Stimulated activated CD4-positive, alpha-beta T cell treated with anti-CD3 and anti-CD28 coated beads, Interleukin-15, amount 100 ng/mL, for 24 hours (primary cell): ENCODE measurements around the gene TMPRSS2.
A peak's percentile ranks its signal among the peaks of the same experiment; 100 is the strongest.
"Not testable (repeated sequence)": the region's sequence is repeated elsewhere in the genome, so short reads cannot be mapped to it uniquely, and the experiment has no call there.

Source experiments
- DNase-seq: peaks from one replicate; pipeline ENCODE4 v3.0.0-alpha.2; 2020

Gene TMPRSS2

DNA sequence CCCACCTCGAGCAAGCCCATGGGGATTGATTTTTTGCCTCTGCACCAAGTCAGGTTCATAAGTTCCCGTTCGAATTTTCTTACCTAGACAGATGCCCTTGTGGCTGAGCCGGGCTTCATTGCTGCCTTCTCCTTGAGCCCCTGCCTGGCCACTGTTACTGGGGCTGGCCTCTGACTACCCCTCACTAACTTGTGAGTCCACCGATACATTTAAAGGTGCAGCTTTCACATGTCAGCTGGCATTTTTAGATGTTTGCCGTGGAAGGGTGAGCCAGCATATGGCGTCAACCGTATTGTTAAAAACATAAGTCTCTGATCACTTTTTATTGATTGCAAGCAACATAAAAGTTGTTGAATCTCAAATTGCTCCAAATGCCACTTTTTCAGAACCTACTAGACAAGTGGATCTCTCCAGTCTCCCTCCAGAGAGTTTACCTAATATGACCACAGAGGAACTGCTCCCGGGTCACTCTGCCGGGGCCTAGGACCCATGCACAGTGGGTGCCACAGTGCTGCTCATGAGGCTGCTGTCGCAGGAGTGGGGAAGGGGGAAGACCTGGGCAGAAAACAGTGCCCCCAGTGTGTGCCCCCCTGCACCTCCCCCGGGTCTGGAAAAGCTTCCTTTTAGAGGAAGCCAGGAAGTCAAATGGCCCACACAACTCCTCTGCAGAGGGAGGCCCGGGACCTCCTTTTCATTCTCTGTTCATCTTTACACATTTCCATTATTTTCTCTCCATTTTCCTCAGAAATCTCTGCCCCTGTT lies 63.1 kb downstream of the TMPRSS2 start:
- DNase-seq = no peak

- DNase-seq = no peak
These were observed 64.4 kb downstream of the TMPRSS2 start for GRCh38 chr21:41443562-41443961.

GRCh38 chr21:41442481-41443186 lies 65.3 kb downstream of the TMPRSS2 start:
- DNase-seq = no peak

GRCh38 chr21:41441546-41441945 lies 66.4 kb downstream of the TMPRSS2 start:
- no peak for DNase-seq

- DNase-seq = no peak
These were observed 68.7 kb downstream of the TMPRSS2 start for GRCh38 chr21:41439248-41439647.

DNA sequence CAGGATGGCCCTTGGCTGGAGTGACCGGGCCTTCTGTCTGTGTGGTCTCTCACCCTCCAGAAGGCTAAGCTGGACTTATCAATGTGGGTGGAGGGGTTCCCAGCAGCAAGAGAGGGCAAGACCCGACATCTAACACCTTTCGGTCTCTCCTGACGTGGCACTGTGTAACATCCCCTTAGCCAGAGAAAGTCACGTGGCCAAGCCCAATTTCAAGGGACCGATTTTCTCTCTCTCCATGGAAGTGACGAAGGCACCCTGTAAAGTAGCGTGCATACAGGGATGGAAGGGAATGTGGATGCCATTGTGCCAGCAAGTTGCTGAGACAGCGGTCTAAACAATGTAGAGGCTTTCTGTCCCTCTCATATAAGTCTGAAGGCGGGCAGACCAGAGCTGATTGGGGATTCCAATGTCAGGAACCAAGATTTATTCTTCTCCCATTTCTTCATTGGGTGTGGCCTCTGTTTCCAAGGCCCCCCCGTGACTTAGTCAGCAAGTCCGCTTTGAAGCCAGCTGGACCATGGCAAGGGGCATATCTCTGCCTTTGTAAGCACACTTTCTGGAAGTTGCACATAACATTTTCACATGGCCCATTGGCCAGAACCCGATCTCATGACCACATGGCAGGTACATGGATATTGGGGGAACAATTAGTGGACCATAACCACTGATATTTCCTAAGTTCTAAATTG lies 69.4 kb downstream of the TMPRSS2 start:
- no peak for DNase-seq

GRCh38 chr21:41437729-41438128 lies 70.2 kb downstream of the TMPRSS2 start:
- DNase-seq = no peak

DNA sequence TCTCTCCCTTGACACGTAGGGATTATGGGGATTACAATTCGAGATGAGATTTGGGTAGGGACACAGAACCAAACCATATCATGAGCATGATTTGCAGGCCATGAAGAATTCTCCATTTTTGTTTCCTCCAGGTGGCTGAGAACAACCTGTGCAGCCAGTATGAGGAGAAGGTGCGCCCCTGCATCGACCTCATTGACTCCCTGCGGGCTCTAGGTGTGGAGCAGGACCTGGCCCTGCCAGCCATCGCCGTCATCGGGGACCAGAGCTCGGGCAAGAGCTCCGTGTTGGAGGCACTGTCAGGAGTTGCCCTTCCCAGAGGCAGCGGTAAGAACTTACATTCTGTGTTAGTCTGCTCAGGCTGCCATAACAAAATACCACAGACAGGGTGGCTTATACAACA lies 72.3 kb downstream of the TMPRSS2 start:
- DNase-seq = no peak

- DNase-seq = no peak
These were observed 74.4 kb downstream of the TMPRSS2 start for GRCh38 chr21:41433566-41433965.

DNA sequence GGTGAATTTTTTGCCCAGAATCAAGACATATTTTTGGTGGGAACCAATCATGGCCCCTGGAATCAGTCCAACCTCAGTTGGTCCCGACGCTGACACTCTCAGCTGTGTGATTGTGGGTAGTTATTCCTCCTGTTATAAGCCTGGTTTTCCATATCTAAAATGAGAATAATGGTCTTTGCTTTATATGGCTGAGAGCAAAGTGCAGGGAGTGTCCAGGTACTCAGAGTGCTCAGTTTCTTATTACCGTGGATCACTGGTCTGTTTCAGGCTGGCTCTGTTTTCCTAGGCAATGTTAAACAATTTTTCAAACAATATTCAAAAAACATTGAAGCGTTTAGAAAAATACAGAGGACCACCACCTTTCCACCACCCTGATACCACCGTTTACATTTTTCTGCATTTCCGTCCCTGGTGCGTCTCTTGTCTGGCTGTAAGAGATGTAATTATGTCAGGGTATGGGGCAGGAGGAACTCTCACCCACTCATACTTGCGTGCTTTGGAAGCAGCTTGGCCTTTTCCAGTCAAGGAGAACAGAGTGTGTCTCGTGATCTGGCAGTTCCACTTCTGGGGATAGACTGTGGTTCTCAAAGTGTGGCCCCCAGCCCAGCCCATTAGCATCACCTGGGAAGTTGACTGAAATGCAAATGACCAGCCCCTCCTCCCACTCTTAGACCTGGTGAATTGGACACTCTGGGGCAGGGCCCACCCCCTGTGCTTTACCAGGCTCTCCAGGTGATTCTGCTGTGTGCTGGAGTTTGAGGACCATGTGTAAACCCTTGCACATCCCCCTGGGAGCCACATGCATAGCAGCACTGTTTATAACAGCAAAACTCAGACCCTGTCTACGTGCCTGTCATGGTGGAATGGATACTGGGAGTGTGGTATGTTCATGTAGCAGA lies 75.1 kb downstream of the TMPRSS2 start:
- DNase-seq = no peak

GRCh38 chr21:41431788-41432548 lies 76.0 kb downstream of the TMPRSS2 start:
- DNase-seq = no peak

DNA sequence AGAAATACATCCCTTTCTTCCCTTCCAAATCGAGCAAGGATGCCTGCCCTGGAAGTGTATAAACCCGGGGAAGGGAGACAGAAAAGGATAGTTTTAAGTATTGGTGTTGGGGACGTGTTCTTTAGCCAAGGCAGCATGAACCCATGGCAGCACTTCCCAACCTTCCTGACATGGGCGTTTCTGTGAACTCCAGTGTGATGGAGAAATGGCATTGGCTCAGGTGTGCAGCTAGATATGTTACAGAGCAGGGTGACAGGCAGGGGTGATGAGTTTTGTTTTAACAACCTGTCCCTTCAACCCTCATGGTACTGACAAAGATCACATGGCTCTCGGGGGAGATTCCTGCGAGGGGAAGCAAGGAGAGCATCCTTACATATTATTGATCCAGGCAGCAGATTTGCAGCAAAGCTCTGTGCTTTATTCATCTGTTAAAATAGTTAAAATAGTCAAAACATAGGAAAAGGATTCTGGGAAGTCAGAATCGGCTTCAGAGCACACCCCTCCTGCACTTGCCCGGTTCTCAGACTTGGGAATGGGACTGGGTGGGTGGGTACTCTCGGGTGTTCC lies 78.0 kb downstream of the TMPRSS2 start:
- DNase-seq = no peak

DNA sequence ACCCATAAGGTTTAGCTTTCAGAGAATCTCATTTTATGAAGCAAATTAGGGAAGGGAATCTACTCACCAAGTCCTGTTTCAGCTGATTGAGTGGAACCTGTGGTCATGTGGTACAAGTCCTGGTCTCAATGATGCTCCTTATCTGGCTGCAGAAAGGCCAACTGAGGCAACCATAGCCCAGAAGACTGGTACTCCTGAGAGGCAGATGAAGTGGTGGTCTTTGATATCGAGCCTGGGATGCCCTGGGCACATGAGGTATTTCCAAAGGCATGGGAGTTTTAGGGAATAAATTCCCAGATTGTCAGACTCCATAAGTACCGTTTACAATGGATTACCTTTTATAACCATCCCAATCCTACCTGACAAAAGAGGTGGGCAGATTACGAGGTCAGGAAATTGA lies 78.7 kb downstream of the TMPRSS2 start:
- DNase-seq = no peak

- DNase-seq = no peak
These were observed 79.1 kb downstream of the TMPRSS2 start for GRCh38 chr21:41428847-41429246.

DNA sequence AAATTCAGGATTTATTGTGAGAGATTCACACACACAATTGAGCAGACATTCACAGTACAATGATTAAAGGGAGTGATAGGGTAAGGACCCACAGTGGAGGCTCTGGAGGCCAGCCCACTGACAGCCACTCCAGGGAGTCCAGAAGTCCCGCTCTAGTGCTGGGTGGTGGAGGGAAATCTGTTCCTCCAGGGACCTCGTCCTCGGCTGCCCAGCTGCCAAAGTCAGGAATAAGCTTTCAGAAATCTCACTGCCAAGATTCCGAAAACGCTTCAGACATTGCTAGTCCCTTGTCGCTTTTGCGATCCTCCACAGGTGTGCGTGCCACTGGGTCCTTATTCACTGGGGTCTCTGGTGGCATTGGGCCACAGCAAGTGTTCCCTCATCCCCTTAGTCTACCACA lies 79.6 kb downstream of the TMPRSS2 start:
- DNase-seq = no peak

DNA sequence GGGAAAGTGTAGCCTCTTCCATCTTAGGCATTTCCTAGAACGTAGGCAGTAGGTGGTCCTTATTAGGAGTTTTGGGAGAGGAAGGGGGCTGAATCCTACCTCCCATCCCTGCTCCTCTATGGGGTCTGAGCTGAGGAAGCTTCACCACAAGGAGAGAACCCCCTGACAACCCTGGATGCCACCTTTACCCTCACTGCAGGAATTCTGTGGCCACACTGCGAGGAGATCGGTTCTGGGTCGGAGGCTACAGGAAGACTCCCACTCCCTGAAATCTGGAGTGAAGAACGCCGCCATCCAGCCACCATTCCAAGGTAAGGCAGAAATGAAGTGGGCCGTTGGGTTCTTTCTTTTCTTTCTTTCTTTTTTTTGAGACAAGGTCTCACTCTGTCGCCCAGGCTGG lies 80.4 kb downstream of the TMPRSS2 start:
- no peak for DNase-seq

GRCh38 chr21:41426676-41427404 lies 81.1 kb downstream of the TMPRSS2 start:
- peak; percentile 13 for DNase-seq

DNA sequence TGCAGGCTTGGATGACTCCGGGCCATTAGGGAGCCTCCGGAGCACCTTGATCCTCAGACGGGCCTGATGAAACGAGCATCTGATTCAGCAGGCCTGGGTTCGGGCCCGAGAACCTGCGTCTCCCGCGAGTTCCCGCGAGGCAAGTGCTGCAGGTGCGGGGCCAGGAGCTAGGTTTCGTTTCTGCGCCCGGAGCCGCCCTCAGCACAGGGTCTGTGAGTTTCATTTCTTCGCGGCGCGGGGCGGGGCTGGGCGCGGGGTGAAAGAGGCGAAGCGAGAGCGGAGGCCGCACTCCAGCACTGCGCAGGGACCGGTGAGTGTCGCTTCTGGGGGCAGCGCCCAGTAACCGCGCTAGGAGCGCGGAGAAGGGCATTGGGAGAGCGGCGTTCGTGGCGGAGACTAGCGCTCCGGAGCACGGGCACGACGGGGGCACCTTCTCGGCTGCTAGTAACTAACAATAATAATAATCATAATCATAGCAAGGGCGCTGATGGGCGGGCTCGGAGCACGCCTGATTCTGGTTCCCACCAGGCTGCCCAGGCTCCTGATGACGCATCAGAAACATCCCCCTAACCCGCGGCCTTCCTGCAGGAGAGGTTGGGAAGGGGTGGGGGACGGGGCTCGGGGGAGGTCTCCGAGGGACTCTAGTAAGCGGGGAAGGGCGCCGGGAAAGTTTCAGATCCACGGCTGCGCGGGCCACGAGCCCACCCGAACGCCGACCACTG lies 81.8 kb downstream of the TMPRSS2 start, which contains the start of gene MX1:
Gene MX1, plus strand, starts transcription at position 286 of the 722 bp plus-strand sequence. CDS start 5,832 bp downstream, outside the sequence.
- DNase-seq = peak; percentile 87

GRCh38 chr21:41425588-41425953 lies 82.4 kb downstream of the TMPRSS2 start:
- no peak for DNase-seq

DNA sequence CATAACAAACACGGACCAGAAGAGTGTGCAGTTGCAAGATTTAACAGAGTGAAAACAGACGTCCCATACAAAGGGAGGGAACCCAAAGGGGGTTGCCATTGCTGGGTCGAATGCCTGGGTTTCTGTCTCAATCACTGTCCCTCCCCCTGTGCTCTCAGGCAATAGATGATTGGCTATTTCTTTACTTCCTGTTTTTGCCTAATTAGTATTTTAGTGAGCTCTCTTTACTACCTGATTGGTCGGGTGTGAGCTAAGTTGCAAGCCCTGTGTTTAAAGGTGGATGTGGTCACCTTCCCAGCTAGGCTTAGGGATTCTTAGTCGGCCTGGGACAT lies 84.7 kb downstream of the TMPRSS2 start:
- DNase-seq = not testable (repeated sequence)
